ENCODE data around the gene DISC1.

Gene DISC1

GRCh38 chr1:231814021-231814420 lies 187.4 kb downstream of the DISC1 start:
- DNase-seq (ENCODE audit: low read depth in 2 of 2) = no peak
- TF ChIP-seq, protein P1, sequence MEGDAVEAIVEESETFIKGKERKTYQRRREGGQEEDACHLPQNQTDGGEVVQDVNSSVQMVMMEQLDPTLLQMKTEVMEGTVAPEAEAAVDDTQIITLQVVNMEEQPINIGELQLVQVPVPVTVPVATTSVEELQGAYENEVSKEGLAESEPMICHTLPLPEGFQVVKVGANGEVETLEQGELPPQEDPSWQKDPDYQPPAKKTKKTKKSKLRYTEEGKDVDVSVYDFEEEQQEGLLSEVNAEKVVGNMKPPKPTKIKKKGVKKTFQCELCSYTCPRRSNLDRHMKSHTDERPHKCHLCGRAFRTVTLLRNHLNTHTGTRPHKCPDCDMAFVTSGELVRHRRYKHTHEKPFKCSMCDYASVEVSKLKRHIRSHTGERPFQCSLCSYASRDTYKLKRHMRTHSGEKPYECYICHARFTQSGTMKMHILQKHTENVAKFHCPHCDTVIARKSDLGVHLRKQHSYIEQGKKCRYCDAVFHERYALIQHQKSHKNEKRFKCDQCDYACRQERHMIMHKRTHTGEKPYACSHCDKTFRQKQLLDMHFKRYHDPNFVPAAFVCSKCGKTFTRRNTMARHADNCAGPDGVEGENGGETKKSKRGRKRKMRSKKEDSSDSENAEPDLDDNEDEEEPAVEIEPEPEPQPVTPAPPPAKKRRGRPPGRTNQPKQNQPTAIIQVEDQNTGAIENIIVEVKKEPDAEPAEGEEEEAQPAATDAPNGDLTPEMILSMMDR (IDR thresholded peaks at IDR 0.05; ENCODE audit: low read depth, low read length) = no peak
- no peak overlapping the region for H3K4me3 ChIP-seq (replicated peaks in 1 of 2; ENCODE audit: low read depth in 2 of 2, low read length in 2 of 2)

DNA sequence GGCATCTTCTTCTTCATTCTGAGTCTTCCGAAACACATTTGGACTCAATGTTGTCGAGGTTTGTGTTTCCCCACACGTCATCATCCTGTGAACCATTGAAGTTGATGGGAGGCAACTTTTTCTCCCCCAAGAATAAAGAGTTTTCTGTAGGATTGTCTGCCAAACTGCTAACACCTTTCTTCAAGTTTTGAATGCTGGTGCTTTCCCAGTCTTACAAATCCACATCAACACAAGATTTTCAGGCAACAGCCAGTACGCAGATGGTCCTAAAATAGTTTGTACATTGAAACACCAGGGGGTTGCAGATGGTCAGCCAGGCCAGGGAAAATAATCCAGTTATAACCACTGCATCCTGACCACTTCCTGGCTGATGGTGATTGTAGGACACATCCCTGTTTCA lies 187.9 kb downstream of the DISC1 start:
- no peak overlapping the region for H3K4me3 ChIP-seq (replicated peaks in 1 of 2; ENCODE audit: low read depth in 2 of 2, low read length in 2 of 2)
- DNase-seq (ENCODE audit: low read depth in 2 of 2) = no peak
- TF ChIP-seq, protein P1 (IDR thresholded peaks at IDR 0.05; ENCODE audit: low read depth, low read length) = no peak

DNA sequence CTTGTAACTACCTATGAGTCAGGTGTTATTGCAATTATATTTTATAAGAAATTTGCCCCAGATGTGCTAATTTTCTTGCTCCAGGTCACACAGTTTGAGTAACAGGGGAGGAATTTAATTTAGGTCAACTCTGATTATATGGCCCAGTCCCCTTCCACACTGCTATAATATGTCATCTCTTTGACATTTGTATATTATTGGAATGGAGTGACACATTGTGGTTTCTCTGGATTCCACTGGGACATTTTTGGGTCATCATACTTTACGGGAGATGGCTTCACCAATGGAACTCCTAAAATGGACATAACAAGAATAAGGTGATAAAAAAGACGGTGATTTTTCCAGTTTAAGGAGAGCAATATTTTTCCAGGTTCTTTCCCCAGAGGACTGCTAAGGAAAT lies 191.2 kb downstream of the DISC1 start:
- H3K4me3 ChIP-seq (replicated peaks in 1 of 2; ENCODE audit: low read depth in 2 of 2, low read length in 2 of 2) = no peak overlapping the region
- DNase-seq (ENCODE audit: low read depth in 2 of 2) = peak in 1 of 2 donors; percentile 22
- TF ChIP-seq, protein P1 (IDR thresholded peaks at IDR 0.05; ENCODE audit: low read depth, low read length) = no peak

- no peak overlapping the region for H3K4me3 ChIP-seq (replicated peaks in 1 of 2; ENCODE audit: low read depth in 2 of 2, low read length in 2 of 2)
- TF ChIP-seq, protein P1 (IDR thresholded peaks at IDR 0.05; ENCODE audit: low read depth, low read length) = no peak
- peak; percentile 38 to 44 for DNase-seq (ENCODE audit: low read depth in 2 of 2)
Measured at GRCh38 chr1:231818337-231818736, 191.7 kb downstream of the DISC1 start.

- no peak for DNase-seq (ENCODE audit: low read depth in 2 of 2)
- TF ChIP-seq, protein P1 (IDR thresholded peaks at IDR 0.05; ENCODE audit: low read depth, low read length) = no peak
- H3K4me3 ChIP-seq (replicated peaks in 1 of 2; ENCODE audit: low read depth in 2 of 2, low read length in 2 of 2) = no peak overlapping the region
Measured at GRCh38 chr1:231821281-231821680, 194.7 kb downstream of the DISC1 start.

- no peak overlapping the region for H3K4me3 ChIP-seq (replicated peaks in 1 of 2; ENCODE audit: low read depth in 2 of 2, low read length in 2 of 2)
- DNase-seq (ENCODE audit: low read depth in 2 of 2) = no peak
- TF ChIP-seq, protein P1 (IDR thresholded peaks at IDR 0.05; ENCODE audit: low read depth, low read length) = no peak
Measured at GRCh38 chr1:231822041-231822440, 195.5 kb downstream of the DISC1 start.

- TF ChIP-seq, protein P1 (IDR thresholded peaks at IDR 0.05; ENCODE audit: low read depth, low read length) = no peak
- DNase-seq (ENCODE audit: low read depth in 2 of 2) = no peak
Measured at GRCh38 chr1:231826566-231826965, 200.0 kb downstream of the DISC1 start.

More at GRCh38 chr1:231826566-231826965, 200.0 kb downstream of the DISC1 start:
- H3K4me3 ChIP-seq (replicated peaks in 1 of 2; ENCODE audit: low read depth in 2 of 2, low read length in 2 of 2) = no peak overlapping the region

Measured in cardiac fibroblast (primary cell).